CD4-positive, alpha-beta T cell treated with Interleukin-2 at 100 ng/mL for 4 hours (primary cell): ENCODE measurements around the gene MLLT1.
A peak's percentile ranks its signal among the peaks of the same experiment; 100 is the strongest.
"Not testable (repeated sequence)": the region's sequence is repeated elsewhere in the genome, so short reads cannot be mapped to it uniquely, and the experiment has no call there.

Source experiments
- DNase-seq: peaks from one replicate; pipeline ENCODE4 v3.0.0-alpha.2; 2020; ENCODE audit warnings: low spot score

Gene MLLT1

GRCh38 chr19:6279931-6280591 lies at the start of gene MLLT1:
Gene MLLT1 (minus strand): TSS chr19:6279975. CDS start chr19:6279784, 191 bp downstream.
- DNase-seq, result peak; percentile 96

- no peak for DNase-seq
These were observed 47.0 kb upstream of the MLLT1 start for GRCh38 chr19:6326815-6327214.

- DNase-seq, result no peak
These were observed 45.8 kb upstream of the MLLT1 start for GRCh38 chr19:6325614-6326013.

- no peak for DNase-seq
These were observed 45.0 kb upstream of the MLLT1 start for GRCh38 chr19:6324757-6325156.

- no peak for DNase-seq
These were observed 42.5 kb upstream of the MLLT1 start for GRCh38 chr19:6322284-6322683.

- no peak for DNase-seq
These were observed 39.6 kb upstream of the MLLT1 start for GRCh38 chr19:6319376-6319775.

GRCh38 chr19:6318772-6319171 lies 39.0 kb upstream of the MLLT1 start:
- DNase-seq, result no peak

GRCh38 chr19:6315646-6316045 lies 35.9 kb upstream of the MLLT1 start:
- DNase-seq, result not testable (repeated sequence)

GRCh38 chr19:6313398-6313969 lies 33.7 kb upstream of the MLLT1 start:
- DNase-seq, result no peak

GRCh38 chr19:6312018-6312417 lies 32.2 kb upstream of the MLLT1 start:
- no peak for DNase-seq

- DNase-seq, result no peak
These were observed 18.6 kb upstream of the MLLT1 start for GRCh38 chr19:6298413-6298812.

GRCh38 chr19:6297202-6297601 lies 17.4 kb upstream of the MLLT1 start:
- no peak for DNase-seq

- no peak for DNase-seq
These were observed 12.2 kb upstream of the MLLT1 start for GRCh38 chr19:6292006-6292405.

- DNase-seq, result no peak
These were observed 9.0 kb upstream of the MLLT1 start for GRCh38 chr19:6288737-6289136.

GRCh38 chr19:6287269-6287885 lies 7.6 kb upstream of the MLLT1 start:
- no peak for DNase-seq

GRCh38 chr19:6286676-6287075 lies 6.9 kb upstream of the MLLT1 start:
- no peak for DNase-seq

- not testable (repeated sequence) for DNase-seq
These were observed 2.6 kb upstream of the MLLT1 start for GRCh38 chr19:6282393-6282792.

- no peak for DNase-seq
These were observed 200 bp downstream of the MLLT1 start for GRCh38 chr19:6279620-6279930.

- no peak for DNase-seq
These were observed 795 bp downstream of the MLLT1 start for GRCh38 chr19:6278740-6279619.

GRCh38 chr19:6278051-6278450 lies 1.7 kb downstream of the MLLT1 start:
- DNase-seq, result no peak

GRCh38 chr19:6276447-6276846 lies 3.3 kb downstream of the MLLT1 start:
- no peak for DNase-seq

- DNase-seq, result no peak
These were observed 4.5 kb downstream of the MLLT1 start for GRCh38 chr19:6275170-6275744.
